NCI-H446 (cell line): Measurements from ENCODE around the gene PLXNA2.

Experiments used
- DNase-seq, 2 experiments: peaks; one replicate each; lab custom pipeline; 2025; lab: John Stamatoyannopoulos, UW

PLXNA2 gene

GRCh38 chr1:208026880-208027438 is 217.2 kb downstream of the PLXNA2 start:
- DNase-seq = no peak

GRCh38 chr1:208025031-208025430 is 219.2 kb downstream of the PLXNA2 start:
- no peak for DNase-seq

GRCh38 chr1:208024406-208024805 is 219.8 kb downstream of the PLXNA2 start:
- DNase-seq = no peak

GRCh38 chr1:208019257-208019656 is 224.9 kb downstream of the PLXNA2 start:
- no peak for DNase-seq

- DNase-seq = no peak
Measured at GRCh38 chr1:208015255-208015654, 228.9 kb downstream of the PLXNA2 start.

GRCh38 chr1:208013210-208013609 is 231.0 kb downstream of the PLXNA2 start:
- peak in 1 of 2 experiments; percentile 18 for DNase-seq

- no peak for DNase-seq
Measured at GRCh38 chr1:208012721-208013120, 231.5 kb downstream of the PLXNA2 start.

GRCh38 chr1:208010487-208011071 is 233.6 kb downstream of the PLXNA2 start:
- DNase-seq = no peak

- DNase-seq = no peak
Measured at GRCh38 chr1:208009706-208010444, 234.3 kb downstream of the PLXNA2 start.

GRCh38 chr1:208009303-208009702 is 234.9 kb downstream of the PLXNA2 start:
- no peak for DNase-seq

- DNase-seq = peak in 1 of 2 experiments; percentile 37
Measured at GRCh38 chr1:208008534-208008933, 235.7 kb downstream of the PLXNA2 start.

- DNase-seq = no peak
Measured at GRCh38 chr1:208007938-208008342, 236.2 kb downstream of the PLXNA2 start.

- DNase-seq = no peak
Measured at GRCh38 chr1:208007319-208007937, 236.8 kb downstream of the PLXNA2 start.

- DNase-seq = no peak
Measured at GRCh38 chr1:208006258-208006920, 237.8 kb downstream of the PLXNA2 start.

- no peak for DNase-seq
Measured at GRCh38 chr1:208004851-208005250, 239.3 kb downstream of the PLXNA2 start.

GRCh38 chr1:208003241-208003640 is 240.9 kb downstream of the PLXNA2 start:
- DNase-seq = no peak

GRCh38 chr1:208002672-208003071 is 241.5 kb downstream of the PLXNA2 start:
- no peak for DNase-seq

- DNase-seq = no peak
Measured at GRCh38 chr1:208002078-208002477, 242.1 kb downstream of the PLXNA2 start.

GRCh38 chr1:208000504-208000903 is 243.7 kb downstream of the PLXNA2 start:
- DNase-seq = no peak

GRCh38 chr1:207999972-208000371 is 244.2 kb downstream of the PLXNA2 start:
- no peak for DNase-seq

GRCh38 chr1:207999274-207999915 is 244.8 kb downstream of the PLXNA2 start:
- DNase-seq = no peak

- DNase-seq = no peak
Measured at GRCh38 chr1:207998691-207999090, 245.5 kb downstream of the PLXNA2 start.
